ENCODE results near the gene OLFM1.

GRCh38 chr9:135079018-135079417, 8.4 kb upstream of the OLFM1 start:
- TF ChIP-seq CTCF (conservative IDR thresholded peaks at IDR 0.05; ENCODE audit: low read depth, low read length) (no peak), CEBPB (IDR thresholded peaks at IDR 0.05; ENCODE audit: low read depth, low read length) (no peak), USF2 (IDR thresholded peaks at IDR 0.05; ENCODE audit: low read depth, low read length) (no peak), MXI1 (IDR thresholded peaks at IDR 0.05; ENCODE audit: borderline replicate concordance, low read depth, low read length) (no peak), MAFK (IDR thresholded peaks at IDR 0.05; ENCODE audit: low read depth, low read length) (no peak), ELK1 (IDR thresholded peaks at IDR 0.05; ENCODE audit: borderline replicate concordance, low read depth, low read length) (no peak), CHD1 (IDR thresholded peaks at IDR 0.05; ENCODE audit: low read depth, low read length) (no peak)

All from IMR-90 (cell line).